Parathyroid adenoma (tissue), 2 donors: Measurements from ENCODE around the gene RSU1.

Source experiments
- H2AFZ ChIP-seq: fragments of 300-600 bp; sonication (generic); one replicate; pipeline ENCODE4 v1.7.0; 2017; ENCODE audit warnings: antibody characterized with exemption, mild to moderate bottlenecking
- H3K27ac ChIP-seq: fragments of 300-600 bp; sonication (generic); one replicate; pipeline ENCODE4 v1.7.0; 2017
- H3K27me3 ChIP-seq: fragments of 300-600 bp; sonication (generic); one replicate; pipeline ENCODE4 v1.7.0; 2017; ENCODE audit warnings: low read length; ENCODE audit not compliant: control insufficient read depth, insufficient read depth
- H3K36me3 ChIP-seq: fragments of 300-600 bp; sonication (generic); one replicate; pipeline ENCODE4 v1.7.0; 2017; ENCODE audit warnings: low read length; ENCODE audit not compliant: control insufficient read depth, insufficient read depth
- H3K4me1 ChIP-seq: fragments of 300-600 bp; sonication (generic); one replicate; pipeline ENCODE4 v1.7.0; 2017; ENCODE audit warnings: control low read depth
- H3K4me2 ChIP-seq: fragments of 300-600 bp; sonication (generic); one replicate; pipeline ENCODE4 v1.7.0; 2017; ENCODE audit warnings: low read length
- H3K4me3 ChIP-seq: fragments of 300-600 bp; sonication (generic); one replicate; pipeline ENCODE4 v1.7.0; 2017; ENCODE audit warnings: low read depth, low read length
- H3K79me2 ChIP-seq: fragments of 300-600 bp; sonication (generic); one replicate; pipeline ENCODE4 v1.7.0; 2017; ENCODE audit warnings: control low read depth
- H3K9ac ChIP-seq: fragments of 300-600 bp; sonication (generic); one replicate; pipeline ENCODE4 v1.7.0; 2017; ENCODE audit warnings: mild to moderate bottlenecking
- H3K9me3 ChIP-seq: fragments of 300-600 bp; sonication (generic); one replicate; pipeline ENCODE4 v1.7.0; 2017; ENCODE audit warnings: low read length; ENCODE audit not compliant: control insufficient read depth
- TF ChIP-seq, protein P1 (sequence below): fragments of 300-600 bp; sonication (generic); IDR thresholded peaks from one replicate; pipeline ENCODE4 v1.7.0; 2017; ENCODE audit warnings: antibody characterized with exemption, mild to moderate bottlenecking
- donor health status: primary hyperparathyroidism.

The RSU1 gene

GRCh38 chr10:16741540-16741939, 75.7 kb downstream of the RSU1 start:
- Histone ChIP-seq H2AFZ (no peak overlapping the region), H3K9ac (no peak overlapping the region), H3K27me3 (no peaks in the 10 kb centered on the region), H3K4me3 (no peak overlapping the region), H3K27ac (no peak overlapping the region), H3K36me3 (no peaks in the 10 kb centered on the region), H3K4me1 (no peaks in the 10 kb centered on the region), H3K79me2 (no peaks in the 10 kb centered on the region), H3K9me3 (no peaks in the 10 kb centered on the region), H3K4me2 (no peak overlapping the region)
- TF ChIP-seq, protein P1, sequence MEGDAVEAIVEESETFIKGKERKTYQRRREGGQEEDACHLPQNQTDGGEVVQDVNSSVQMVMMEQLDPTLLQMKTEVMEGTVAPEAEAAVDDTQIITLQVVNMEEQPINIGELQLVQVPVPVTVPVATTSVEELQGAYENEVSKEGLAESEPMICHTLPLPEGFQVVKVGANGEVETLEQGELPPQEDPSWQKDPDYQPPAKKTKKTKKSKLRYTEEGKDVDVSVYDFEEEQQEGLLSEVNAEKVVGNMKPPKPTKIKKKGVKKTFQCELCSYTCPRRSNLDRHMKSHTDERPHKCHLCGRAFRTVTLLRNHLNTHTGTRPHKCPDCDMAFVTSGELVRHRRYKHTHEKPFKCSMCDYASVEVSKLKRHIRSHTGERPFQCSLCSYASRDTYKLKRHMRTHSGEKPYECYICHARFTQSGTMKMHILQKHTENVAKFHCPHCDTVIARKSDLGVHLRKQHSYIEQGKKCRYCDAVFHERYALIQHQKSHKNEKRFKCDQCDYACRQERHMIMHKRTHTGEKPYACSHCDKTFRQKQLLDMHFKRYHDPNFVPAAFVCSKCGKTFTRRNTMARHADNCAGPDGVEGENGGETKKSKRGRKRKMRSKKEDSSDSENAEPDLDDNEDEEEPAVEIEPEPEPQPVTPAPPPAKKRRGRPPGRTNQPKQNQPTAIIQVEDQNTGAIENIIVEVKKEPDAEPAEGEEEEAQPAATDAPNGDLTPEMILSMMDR, result no peak

DNA sequence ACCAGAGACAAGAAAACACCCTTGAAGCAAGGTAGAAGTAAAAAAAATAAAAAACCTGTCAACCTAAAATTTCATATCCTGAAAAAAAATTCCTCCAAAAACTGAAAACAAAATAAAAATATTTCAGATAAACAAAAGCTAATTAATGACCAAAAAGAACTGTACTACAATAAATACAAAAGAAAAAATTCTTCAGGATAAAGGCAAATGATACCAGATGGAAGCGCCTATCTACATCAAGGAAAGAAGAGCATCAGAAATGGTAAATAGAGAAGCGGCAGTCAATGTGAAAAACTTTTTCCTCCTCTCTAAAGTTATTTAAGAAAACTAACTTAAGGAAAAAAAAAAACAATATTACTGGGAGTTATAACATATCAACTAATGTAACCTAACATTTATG, 79.8 kb downstream of the RSU1 start:
- no peak overlapping the region for H3K4me3 ChIP-seq
- H3K4me1 ChIP-seq, result no peaks in the 10 kb centered on the region
- no peak overlapping the region for H3K9ac ChIP-seq
- no peak overlapping the region for H3K27ac ChIP-seq
- H3K4me2 ChIP-seq, result no peak overlapping the region
- no peaks in the 10 kb centered on the region for H3K9me3 ChIP-seq
- no peaks in the 10 kb centered on the region for H3K27me3 ChIP-seq
- H2AFZ ChIP-seq, result no peak overlapping the region
- H3K79me2 ChIP-seq, result no peaks in the 10 kb centered on the region
- H3K36me3 ChIP-seq, result no peaks in the 10 kb centered on the region
- TF ChIP-seq, protein P1, result no peak

DNA sequence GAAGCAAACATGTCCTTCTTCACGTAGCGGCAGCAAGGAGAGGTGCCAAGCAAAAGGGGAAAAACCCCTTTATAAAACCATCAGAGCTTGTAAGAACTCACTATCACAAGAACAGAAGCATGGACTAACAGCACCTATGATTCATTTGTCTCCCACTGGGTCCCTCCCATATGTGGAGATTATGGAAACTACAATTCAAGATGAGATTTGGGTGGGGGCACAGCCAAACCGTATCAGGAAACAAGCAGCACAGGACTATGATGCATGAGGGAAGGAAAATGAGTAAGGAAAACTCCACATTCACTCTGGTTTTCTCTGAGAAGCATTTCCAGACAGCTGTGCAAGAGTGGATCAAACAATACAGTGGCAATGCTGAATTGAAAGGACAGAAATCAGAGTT, 81.6 kb downstream of the RSU1 start:
- Histone ChIP-seq H3K9ac (no peak overlapping the region), H3K36me3 (no peaks in the 10 kb centered on the region), H3K27me3 (no peaks in the 10 kb centered on the region), H3K27ac (no peak overlapping the region), H2AFZ (no peak overlapping the region), H3K4me3 (no peak overlapping the region), H3K4me2 (no peak overlapping the region), H3K79me2 (no peaks in the 10 kb centered on the region), H3K4me1 (no peaks in the 10 kb centered on the region), H3K9me3 (no peaks in the 10 kb centered on the region)
- TF ChIP-seq, protein P1, result no peak

GRCh38 chr10:16732376-16732775, 84.8 kb downstream of the RSU1 start:
- H3K36me3 ChIP-seq, result no peaks in the 10 kb centered on the region
- H3K4me3 ChIP-seq, result no peak overlapping the region
- no peak overlapping the region for H3K27ac ChIP-seq
- H3K9ac ChIP-seq, result no peak overlapping the region
- no peaks in the 10 kb centered on the region for H3K4me1 ChIP-seq
- no peaks in the 10 kb centered on the region for H3K79me2 ChIP-seq
- no peaks in the 10 kb centered on the region for H3K9me3 ChIP-seq
- H2AFZ ChIP-seq, result no peak overlapping the region
- TF ChIP-seq, protein P1, result no peak
- no peak overlapping the region for H3K4me2 ChIP-seq
- no peaks in the 10 kb centered on the region for H3K27me3 ChIP-seq

GRCh38 chr10:16728266-16728665, 89.0 kb downstream of the RSU1 start:
- H3K27me3 ChIP-seq, result no peaks in the 10 kb centered on the region
- no peak overlapping the region for H3K4me3 ChIP-seq
- H3K27ac ChIP-seq, result no peak overlapping the region
- no peaks in the 10 kb centered on the region for H3K4me1 ChIP-seq
- H3K36me3 ChIP-seq, result no peaks in the 10 kb centered on the region
- no peak overlapping the region for H3K4me2 ChIP-seq
- H3K9me3 ChIP-seq, result no peaks in the 10 kb centered on the region
- H3K9ac ChIP-seq, result no peak overlapping the region
- TF ChIP-seq, protein P1, result no peak
- no peaks in the 10 kb centered on the region for H3K79me2 ChIP-seq
- no peak overlapping the region for H2AFZ ChIP-seq
